ENCODE results near the gene NNAT.

NNAT gene

DNA sequence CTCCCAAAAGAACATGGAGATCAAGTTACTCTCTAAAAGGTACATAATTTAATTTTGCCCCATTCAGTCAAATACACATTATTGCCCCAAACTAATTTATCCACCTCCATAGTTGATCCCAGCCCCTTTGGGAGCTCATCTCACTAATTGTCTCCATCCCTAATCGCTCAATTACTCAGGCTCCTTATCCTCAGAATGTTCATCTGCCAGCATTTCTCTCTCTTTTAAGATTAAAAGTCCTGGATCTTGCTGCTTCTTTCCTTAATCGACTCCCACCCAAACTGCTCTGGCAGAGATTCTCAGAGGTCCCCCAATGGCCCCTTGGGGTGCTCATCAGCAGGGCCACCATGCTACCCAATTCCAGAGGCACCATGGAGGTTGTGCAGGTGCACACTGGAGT is 18.4 kb upstream of the NNAT start:
- DNase-seq (ENCODE audit: low read depth in 3 of 3): no peak

DNA sequence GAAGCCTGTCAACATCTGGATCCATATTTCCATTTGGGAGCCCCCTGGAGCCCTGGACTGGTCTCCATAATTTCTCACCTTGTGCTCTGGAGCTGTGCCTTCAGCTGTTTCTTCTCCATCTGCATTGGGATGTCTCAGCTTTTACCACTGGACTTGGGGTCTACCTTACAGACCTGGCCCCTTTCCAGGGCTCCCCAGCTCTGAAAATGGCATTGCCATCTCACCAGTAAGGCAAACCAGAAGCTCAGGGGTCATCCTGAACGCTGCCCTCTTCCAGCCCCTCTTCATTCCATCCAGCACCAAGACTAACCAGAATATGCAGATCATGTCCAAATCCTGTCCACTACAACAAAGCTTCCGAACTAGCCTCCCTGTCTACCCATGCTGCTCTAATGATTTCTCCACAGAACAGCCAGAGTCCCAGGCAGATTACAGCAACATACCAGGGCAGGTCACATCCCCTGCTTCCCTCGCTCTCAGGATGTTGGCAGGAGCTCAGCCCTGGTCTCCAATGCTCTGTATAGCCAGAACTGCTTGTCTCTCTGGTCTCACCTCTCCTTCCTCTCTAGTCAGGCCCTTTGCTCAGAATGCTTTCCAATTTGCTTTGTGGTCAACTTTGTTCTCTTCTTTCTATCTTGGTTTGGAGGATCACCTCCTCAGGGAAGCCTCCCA is 17.7 kb upstream of the NNAT start:
- no peak for DNase-seq (ENCODE audit: low read depth in 3 of 3)

DNA sequence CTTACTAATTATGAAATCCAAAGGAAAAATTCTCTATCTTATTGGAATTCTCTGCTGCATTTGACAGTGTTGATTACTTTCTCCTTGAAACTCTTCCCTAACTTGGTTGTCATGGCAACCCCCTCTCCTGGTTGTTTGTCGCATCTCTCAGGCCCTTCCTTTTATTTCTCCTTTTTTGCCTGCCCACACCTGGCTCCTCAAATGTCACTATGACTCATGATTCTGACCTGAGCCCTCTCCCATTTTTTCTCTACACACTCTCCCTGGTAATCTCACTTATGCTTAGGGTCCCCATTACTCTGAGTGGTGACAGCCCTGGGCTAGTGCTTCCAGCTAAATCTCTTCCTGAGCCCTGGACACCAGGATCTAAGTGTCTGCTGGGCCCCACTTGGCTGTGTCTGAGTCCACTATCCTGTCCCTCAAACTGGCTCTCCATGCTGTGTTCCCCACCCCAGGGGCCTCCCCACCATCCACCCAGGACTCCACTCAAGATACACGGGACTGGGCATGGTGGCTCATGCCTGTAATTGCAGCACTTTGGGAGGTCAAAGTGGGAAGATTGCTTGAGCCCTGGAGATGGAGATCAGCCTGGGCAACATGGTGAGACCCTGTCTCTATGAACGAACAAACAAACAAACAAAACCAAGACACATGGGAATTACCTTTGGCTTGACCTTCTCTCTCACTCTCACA is 16.5 kb upstream of the NNAT start:
- DNase-seq (ENCODE audit: low read depth in 3 of 3): no peak

DNA sequence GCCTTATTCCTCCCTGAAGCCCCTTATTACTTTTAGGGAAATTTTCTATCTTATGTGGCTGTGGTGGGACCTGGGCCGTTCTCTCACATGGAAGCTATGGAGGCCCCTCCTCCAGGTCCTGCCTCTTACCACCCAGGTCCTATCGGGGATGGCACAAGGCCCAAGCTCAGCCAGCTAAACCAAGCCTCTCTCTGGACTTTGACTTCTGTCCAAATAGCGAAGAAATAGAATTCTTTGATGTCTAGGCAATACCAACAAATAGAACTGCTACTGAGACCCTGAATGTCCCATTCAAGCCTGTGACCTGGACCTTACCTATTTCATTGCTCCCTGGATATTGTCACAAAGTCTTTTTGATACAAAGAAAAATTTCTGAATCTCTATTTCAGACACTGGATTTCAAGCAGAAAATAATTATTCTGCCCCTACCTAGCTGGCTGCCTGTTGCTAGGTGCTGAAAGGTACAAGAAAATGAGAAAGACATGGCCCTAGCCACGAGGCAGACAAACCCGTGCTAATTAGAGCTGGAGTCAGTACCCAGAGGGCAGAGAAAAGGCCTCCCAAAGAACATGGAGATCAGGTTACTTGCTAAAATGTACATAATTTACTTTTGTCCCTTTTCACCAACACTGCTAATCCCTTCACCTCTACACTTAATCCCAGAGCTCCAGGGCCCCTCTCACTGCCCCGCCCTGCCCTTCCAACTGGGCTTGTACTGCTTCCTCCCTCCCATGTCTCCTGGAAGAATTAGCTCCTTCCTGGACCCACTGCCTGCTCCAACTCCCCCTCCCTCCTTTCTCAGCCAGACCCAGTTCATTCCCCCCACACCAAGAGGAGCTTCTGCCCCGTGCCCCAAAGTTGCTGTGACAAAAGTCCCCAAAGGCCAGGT is 15.5 kb upstream of the NNAT start:
- no peak for DNase-seq (ENCODE audit: low read depth in 3 of 3)

DNA sequence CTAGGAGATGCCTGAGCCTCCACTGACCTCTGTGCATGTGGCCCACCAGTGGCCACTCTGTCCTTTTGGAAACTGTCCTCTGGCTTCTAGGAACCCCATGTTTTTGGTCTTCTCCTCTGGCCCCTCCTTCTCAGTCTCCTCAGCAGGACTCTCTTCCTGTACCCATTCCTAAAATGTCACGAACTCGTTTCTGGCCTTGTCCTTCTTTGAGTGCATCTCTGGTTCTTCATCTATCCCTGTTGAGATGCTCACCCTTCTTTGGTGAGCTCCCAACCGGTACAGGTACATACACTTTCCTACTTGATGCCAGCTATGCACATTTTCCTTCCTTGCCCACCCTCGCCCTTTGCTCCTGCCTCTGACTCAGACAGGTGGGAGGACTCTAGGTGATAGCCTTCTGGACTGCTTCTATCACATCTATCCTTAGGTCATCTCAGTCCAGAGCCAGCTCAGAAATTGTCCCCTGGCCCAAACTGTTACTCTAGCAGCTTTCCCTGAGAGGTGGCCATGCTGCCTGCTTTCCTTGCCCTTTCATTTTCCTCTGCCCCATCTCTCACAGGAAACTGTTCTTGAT is 14.8 kb upstream of the NNAT start:
- DNase-seq (ENCODE audit: low read depth in 3 of 3): no peak

DNA sequence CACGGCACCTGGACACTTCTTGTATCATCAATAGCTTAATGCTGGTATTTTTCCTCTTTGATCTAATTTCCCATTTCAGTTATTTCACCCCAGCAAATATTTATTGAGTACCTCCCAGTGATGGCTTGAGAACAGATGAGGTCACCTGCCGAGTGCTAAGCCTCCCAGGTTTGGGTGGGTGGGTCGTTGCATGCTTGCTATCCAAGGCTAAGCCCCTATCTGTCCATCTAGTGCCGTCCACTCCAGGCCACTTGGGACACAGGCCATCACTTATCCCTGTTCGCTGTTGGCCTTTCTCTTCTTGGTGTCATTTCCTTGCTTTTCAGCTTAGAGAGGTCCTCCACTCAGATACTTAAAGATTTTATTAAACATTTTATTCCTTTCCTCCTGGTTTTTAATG is 10.8 kb upstream of the NNAT start:
- no peak for DNase-seq (ENCODE audit: low read depth in 3 of 3)

DNA sequence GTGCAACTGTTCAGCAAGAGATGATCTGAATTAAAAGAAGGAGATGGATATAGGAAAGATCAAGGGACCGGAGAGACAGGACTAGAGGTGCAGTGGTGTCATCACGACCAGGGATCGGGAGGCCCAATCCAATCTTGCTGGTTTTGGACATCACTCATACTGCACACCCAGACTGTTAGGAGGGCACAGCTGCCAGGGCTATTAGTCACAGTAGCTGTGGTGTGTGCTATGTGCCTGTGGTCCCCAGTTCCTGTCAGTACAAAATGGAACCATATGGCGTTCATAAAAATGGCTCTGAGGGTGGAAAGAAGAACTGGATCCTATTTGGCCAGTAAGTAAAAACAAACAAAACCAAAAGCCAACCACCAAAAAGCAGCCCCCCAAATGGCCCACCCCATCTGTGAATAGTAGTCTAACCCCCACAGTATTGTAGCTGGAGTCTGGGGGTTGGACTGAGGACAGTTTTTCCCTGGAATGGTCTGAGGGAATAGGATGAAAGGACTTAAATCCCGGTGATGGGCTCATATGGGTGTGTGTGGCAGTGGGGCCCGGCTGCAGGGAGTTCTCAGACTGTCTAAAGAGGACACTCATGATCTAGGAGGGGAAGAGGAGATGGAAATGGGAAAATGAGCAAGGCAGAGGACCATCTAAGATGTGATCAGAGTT is 9.3 kb upstream of the NNAT start:
- no peak for DNase-seq (ENCODE audit: low read depth in 3 of 3)

DNA sequence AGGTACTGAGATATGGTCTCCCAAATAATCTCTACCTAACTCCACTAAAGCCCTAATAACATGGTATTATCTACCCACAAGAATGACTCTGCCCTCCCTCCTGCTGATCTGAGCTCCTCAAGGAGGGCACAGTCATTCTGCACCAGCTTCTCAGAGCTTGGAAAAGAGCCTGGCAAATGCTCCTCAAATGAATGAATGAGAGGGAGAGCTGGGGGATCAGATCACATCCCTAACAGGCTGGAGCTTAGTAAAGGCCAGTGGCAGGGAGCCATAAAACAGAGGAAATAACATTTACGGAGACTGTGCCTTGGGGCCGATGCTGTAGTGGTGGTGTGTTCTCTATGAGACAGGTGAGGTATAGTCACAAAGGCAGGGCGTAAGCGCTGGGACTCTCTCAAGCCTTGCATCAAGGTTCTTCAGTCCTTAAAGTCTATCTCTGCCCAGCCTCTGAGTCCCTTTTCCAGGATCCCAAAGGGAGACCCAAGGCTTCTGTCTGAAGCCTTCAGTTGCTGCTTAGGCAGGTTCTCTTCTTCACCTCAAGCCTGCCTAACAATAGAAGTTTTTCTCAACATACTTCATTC is 7.2 kb upstream of the NNAT start:
- no peak for DNase-seq (ENCODE audit: low read depth in 3 of 3)

DNA sequence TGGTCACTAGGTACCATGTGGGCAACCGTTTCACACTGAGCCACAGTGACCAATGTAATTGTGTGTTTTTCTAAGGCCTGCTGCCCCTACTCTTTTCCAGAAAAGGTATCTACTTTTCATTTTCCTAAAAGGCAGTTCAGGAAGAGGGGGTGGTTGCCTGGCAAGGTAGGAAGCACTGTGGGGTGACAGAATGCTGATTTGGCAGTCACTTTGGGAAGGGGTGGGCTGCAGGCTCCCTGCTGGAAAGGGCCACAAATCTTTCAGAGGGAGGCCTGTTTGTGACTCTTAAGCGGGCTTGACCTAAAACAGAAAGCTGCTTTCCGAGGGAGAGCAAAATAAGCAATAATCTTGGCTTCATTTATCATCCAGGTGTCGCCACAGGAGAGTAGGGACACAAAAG is 5.2 kb upstream of the NNAT start:
- no peak for DNase-seq (ENCODE audit: low read depth in 3 of 3)

DNA sequence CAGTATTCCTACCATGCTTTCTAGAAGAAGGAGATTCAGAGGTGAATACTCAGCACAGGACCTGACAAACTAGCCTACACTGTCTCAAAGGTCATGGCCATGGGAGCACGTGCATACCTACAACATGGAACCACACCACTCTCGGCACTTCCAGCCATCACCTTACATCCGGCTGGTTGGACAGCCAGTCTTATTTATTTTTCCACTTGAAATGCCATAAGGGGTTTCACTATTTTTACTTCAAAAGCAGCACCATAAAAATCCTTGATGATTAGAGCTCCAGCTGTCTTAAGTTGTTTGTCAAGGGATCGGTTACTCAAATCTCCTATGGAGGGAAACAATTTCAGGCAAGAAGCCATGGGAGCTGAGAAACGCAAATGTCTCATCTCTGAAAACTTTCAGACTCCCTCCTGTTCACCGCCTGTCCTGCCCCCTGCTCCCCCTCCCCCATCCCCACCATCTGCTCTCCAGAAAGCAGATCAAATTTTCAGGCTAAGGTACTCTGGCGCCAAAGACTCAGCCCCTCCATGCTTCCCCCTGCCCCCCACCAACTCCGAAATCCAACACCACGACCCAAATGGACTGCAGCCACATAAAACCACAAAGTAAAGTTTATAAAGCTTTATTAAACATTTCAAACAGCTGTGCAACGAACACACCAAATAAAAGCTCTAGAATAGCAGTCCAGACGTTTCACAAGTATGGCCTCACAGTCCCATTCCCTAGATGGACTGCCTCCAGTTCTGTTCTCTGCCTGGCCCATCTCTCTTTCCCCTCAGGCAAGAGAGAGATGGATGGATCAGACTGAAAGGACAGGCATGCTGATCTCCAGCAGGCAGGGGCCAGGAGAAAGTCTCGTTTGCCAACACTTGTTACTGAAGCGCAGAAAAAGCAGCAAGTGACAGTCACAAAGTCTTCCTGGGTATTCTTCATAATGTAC is 4.0 kb upstream of the NNAT start:
- no peak for DNase-seq (ENCODE audit: low read depth in 3 of 3)

DNA sequence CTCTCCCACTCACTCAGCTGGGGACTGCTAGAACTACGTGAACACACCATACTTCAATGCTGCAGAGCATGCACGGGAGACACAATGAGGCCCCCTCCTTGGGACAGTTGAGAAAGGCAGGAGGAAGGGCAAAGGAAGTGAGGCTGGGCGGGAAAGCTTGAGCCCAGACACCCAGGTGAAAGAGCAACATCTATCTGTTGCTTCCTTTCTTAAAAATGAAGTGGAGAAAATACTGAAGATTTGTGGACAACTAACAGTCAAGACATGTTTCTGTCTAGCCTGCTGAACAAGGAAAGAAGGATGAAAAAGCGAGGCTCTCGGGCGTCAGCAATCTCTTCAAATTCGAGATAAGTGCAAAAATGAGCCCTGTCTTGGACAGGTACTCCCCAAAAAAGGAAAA is 3.0 kb upstream of the NNAT start:
- DNase-seq (ENCODE audit: low read depth in 3 of 3): no peak

DNA sequence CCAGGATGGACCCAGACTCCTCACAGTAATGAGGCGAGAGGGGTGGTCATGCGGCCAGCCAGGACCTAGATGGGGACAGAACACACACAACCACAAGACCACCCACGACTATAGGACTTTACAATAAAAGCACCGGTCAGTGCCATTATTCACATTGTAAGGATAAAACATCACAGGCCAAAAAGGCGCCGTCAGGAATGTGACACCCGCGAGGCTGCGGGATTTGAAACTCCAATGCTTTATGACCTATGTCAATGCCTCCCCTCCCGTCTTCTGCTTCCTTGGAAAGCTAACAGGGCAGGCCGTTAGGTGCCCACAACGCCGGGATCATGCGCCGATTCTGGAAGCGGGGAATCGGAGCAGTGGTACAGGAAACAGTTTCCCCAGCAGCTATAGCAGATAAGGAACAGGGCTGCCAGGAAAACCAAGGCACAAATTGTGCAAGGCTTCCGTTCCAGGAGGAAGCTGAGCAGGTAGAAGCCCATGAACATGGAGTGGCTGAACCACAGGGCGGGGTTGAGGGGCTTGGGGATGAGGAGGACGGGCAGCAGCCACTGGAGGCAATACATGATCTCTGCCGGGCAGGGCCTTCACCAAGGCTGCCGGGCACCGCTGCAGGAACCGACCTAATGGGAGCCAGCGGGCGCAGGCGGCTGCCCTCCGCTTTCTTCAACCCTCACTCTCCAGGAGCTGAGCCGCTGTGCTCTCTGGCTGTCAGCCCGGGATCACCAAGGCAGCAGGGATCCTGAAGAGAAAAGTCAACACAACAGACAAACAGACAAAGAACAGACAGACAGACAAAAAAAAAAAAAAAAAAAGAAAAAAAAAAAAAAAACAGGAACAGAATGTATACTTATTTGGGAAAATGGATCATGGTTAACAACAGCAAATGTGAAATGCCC is 2.2 kb upstream of the NNAT start:
- no peak for DNase-seq (ENCODE audit: low read depth in 3 of 3)

DNA sequence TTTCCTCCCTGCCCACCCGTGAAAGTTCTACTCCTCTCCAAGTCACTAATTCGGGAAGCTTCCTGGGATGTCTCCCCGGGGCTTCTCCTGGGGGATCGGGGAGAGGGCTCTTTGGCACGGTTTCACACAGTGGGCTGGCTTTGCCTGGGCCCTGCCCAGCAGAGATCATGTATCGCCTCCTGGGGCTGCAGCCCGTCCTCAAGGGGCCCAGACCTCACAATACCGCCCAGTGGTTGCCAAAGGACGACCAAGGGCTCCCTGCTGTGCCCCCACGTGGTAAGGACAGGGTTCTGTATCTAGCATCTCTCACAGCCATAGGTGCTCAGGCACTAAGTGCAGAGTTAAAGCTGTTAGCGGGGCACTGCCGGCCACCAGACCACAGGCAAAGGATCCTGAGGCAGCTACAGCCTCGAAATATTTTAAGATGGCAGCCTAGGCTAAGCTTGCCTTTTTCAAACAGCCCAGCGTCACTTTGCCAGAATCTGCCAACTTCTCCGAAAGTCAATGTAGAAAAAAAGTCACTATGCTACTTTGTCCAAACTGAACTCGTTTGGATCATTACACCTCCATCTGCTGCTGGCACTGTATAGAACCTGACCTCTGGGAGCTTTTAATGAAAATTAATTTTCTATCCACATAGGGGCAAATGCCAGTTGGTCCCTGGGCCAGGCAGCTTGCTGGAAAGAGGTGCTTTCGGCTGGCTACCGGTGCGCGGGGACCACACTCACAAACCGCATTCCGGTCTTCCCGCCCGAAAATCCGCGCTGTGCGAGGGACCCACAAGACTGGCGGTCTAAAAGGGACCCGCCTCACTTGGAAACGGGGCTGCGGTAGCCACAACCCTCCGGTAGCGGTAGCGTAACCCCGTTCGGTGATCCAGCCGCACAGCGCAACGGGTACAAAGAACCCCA is 1.3 kb upstream of the NNAT start:
- DNase-seq (ENCODE audit: low read depth in 3 of 3): no peak

DNA sequence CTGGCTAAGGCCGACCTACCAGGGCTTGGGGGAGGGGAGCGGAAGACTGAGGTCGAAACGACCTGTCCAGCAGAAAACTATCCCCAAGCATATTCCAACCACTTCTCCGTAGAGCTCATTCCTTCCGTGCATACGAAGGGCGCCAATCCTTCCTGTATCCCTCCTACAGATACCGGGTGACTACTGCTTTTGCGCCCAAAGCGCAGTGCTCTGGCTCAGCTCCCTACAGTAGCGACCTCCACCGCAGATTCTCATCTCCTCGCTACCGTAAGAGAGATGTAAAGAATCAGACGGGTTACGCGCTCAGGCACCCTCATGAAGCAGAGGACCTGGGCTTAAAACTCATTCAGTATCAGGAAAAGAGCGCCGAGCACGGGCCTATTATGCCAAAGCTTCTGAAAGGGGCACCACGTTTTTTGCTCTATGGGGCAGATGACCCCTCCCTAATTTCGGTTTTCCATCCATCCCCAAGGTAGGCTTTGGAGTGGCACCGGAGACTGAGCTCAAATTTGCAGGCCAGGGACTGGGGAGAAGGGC is 563 bp upstream of the NNAT start:
- DNase-seq (ENCODE audit: low read depth in 3 of 3): no peak

DNA sequence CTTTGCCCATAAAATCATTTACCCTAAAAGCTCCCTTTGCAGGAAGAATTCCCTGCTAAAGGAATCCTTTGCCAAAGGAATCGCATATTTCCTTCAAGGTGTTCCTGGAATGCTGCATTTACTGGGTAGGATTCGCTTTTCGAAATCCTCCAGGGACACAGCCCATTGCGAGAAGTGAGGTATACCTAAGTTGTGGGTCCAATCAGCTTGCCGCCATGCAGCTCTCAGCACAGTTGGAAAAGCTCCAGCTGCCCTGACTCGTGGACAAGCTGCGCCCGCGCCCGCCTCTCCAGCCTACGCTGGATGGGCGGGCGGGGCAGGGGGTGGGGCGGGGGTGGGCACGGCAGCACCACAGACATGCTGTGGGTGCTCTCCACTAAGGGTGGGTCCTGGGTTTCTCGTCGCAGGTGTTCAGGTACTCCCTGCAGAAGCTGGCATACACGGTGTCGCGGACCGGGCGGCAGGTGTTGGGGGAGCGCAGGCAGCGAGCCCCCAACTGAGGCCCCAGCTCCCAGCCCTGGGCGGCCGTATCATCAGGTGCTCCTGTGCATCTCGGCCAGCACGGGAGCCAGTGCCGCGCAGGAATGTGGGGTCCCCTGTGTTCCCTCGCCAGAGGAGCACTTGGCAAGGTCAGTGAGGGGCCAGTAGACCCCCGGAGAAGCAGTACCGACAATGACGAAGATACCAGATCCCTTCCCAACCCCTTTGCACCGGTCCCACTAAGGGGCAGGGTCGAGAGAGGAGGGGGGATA is 1.4 kb downstream of the NNAT start:
- DNase-seq (ENCODE audit: low read depth in 3 of 3): no peak

DNA sequence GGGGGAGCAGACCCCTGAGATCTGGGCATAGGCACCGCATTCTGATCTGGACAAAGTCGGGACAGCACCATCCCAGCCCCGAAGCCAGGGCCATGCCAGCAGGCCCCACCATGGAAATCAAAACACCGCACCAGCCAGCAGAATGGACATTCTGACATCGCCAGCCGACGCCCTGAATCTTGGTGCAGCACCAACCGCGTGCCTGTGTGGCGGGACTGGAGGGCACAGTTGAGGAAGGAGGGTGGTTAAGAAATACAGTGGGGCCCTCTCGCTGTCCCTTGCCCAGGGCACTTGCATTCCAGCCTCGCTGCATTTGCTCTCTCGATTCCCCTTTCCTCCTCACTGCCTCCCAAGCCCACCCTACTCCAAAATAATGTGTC is 2.0 kb downstream of the NNAT start:
- no peak for DNase-seq (ENCODE audit: low read depth in 3 of 3)
